ENCODE data around the gene HIPK2.

GRCh38 chr7:139673762-139674161, 104.0 kb downstream of the HIPK2 start:
- TF ChIP-seq POLR2A (IDR thresholded peaks at IDR 0.05) (no peak), POLR2AphosphoS5 (IDR thresholded peaks at IDR 0.05) (no peak)
- TF ChIP-seq, protein P1, sequence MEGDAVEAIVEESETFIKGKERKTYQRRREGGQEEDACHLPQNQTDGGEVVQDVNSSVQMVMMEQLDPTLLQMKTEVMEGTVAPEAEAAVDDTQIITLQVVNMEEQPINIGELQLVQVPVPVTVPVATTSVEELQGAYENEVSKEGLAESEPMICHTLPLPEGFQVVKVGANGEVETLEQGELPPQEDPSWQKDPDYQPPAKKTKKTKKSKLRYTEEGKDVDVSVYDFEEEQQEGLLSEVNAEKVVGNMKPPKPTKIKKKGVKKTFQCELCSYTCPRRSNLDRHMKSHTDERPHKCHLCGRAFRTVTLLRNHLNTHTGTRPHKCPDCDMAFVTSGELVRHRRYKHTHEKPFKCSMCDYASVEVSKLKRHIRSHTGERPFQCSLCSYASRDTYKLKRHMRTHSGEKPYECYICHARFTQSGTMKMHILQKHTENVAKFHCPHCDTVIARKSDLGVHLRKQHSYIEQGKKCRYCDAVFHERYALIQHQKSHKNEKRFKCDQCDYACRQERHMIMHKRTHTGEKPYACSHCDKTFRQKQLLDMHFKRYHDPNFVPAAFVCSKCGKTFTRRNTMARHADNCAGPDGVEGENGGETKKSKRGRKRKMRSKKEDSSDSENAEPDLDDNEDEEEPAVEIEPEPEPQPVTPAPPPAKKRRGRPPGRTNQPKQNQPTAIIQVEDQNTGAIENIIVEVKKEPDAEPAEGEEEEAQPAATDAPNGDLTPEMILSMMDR (IDR thresholded peaks at IDR 0.05): no peak
